Type B pancreatic cell (in vitro differentiated cells): ENCODE data around the gene ETF1. TPM values are rescaled to one million over a fixed set of nuclear protein-coding genes. Genes with fewer than 3 reads are reported as not detected.
A peak's percentile ranks its signal among the peaks of the same experiment; 100 is the strongest.

ENCODE experiments used
- DNase-seq: peaks from one replicate; pipeline ENCODE4 v3.0.0; 2021; ENCODE audit warnings: mixed read lengths; ENCODE audit not compliant: unreplicated experiment; ENCODE audit errors: extremely low spot score
- H3K27ac Mint-ChIP-seq: 2 replicates; pipeline ENCODE4 v1.8.0; 2021; ENCODE audit warnings: mild to moderate bottlenecking, mixed read lengths
- H3K27me3 Mint-ChIP-seq: 2 replicates; pipeline ENCODE4 v1.8.0; 2021; ENCODE audit warnings: mixed read lengths
- H3K36me3 Mint-ChIP-seq: 2 replicates; pipeline ENCODE4 v1.8.0; 2021; ENCODE audit warnings: mixed read lengths
- H3K4me1 Mint-ChIP-seq: one replicate; pipeline ENCODE4 v1.8.0; 2021; ENCODE audit warnings: mixed read lengths; ENCODE audit not compliant: unreplicated experiment
- H3K4me3 Mint-ChIP-seq: 2 replicates; pipeline ENCODE4 v1.8.0; 2021; ENCODE audit warnings: mild to moderate bottlenecking, mixed read lengths
- H3K9me3 Mint-ChIP-seq: 2 replicates; pipeline ENCODE4 v1.8.0; 2021; ENCODE audit warnings: mixed read lengths
- total RNA-seq: library from RNA; stranded (reverse); gene quantifications from 2 replicates; pipeline ENCODE4 v1.2.1, GENCODE V29; 2021; ENCODE audit warnings: low replicate concordance
- TF ChIP-seq, protein P1 (sequence below): fragments of 200-600 bp; sonication (generic); conservative IDR thresholded peaks from 2 replicates; pipeline ENCODE4 v1.5.0; 2021; ENCODE audit warnings: antibody characterized with exemption, mild to moderate bottlenecking

Gene ETF1
- total RNA-seq, 1 donor from 2014 or later = 80.0 TPM

DNA sequence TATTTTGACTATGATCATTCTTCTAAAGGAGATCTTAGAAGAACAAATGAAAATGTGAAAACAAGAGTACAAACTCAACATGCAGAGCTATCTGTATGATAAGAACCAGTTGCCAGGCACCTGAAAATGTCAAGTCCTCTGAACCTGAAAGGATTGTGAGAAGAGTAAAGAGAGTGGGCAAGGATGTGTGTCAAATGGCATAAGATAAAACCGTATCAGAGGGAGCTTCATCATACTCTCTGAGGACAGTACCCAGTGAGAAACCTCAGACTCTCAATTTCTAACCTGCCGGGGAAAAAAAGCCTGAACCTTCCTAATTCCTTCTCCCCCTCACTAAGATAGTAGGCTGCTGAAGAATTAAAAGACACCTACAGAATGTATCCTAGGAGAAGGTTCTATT, 6.8 kb downstream of the ETF1 start:
- Mint-ChIP-seq H3K9me3 (no peaks in the 10 kb centered on the region), H3K4me1 (peaks cover 29% of the 10 kb centered on the region), H3K4me3 (peak overlapping the region; percentile 20), H3K27me3 (no peaks in the 10 kb centered on the region), H3K27ac (peak overlapping the region; percentile 74), H3K36me3 (peaks cover 33% of the 10 kb centered on the region)
- DNase-seq = no peak
- TF ChIP-seq, protein P1, sequence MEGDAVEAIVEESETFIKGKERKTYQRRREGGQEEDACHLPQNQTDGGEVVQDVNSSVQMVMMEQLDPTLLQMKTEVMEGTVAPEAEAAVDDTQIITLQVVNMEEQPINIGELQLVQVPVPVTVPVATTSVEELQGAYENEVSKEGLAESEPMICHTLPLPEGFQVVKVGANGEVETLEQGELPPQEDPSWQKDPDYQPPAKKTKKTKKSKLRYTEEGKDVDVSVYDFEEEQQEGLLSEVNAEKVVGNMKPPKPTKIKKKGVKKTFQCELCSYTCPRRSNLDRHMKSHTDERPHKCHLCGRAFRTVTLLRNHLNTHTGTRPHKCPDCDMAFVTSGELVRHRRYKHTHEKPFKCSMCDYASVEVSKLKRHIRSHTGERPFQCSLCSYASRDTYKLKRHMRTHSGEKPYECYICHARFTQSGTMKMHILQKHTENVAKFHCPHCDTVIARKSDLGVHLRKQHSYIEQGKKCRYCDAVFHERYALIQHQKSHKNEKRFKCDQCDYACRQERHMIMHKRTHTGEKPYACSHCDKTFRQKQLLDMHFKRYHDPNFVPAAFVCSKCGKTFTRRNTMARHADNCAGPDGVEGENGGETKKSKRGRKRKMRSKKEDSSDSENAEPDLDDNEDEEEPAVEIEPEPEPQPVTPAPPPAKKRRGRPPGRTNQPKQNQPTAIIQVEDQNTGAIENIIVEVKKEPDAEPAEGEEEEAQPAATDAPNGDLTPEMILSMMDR = no peak

GRCh38 chr5:138533973-138534941, 8.8 kb downstream of the ETF1 start:
- Mint-ChIP-seq H3K4me1 (peaks cover 19% of the 10 kb centered on the region), H3K4me3 (no peak overlapping the region), H3K9me3 (no peaks in the 10 kb centered on the region), H3K27ac (peak overlapping the region; percentile 56), H3K27me3 (no peaks in the 10 kb centered on the region), H3K36me3 (peaks cover 36% of the 10 kb centered on the region)
- no peak for DNase-seq
- TF ChIP-seq, protein P1 = no peak

- DNase-seq = no peak
- no peak overlapping the region for H3K27ac Mint-ChIP-seq
- H3K4me3 Mint-ChIP-seq = no peak overlapping the region
- H3K36me3 Mint-ChIP-seq = peaks cover 38% of the 10 kb centered on the region
- no peaks in the 10 kb centered on the region for H3K9me3 Mint-ChIP-seq
- H3K4me1 Mint-ChIP-seq = peaks cover 24% of the 10 kb centered on the region
- no peaks in the 10 kb centered on the region for H3K27me3 Mint-ChIP-seq
- TF ChIP-seq, protein P1 = no peak
Measured at GRCh38 chr5:138529812-138530211, 13.2 kb downstream of the ETF1 start.

DNA sequence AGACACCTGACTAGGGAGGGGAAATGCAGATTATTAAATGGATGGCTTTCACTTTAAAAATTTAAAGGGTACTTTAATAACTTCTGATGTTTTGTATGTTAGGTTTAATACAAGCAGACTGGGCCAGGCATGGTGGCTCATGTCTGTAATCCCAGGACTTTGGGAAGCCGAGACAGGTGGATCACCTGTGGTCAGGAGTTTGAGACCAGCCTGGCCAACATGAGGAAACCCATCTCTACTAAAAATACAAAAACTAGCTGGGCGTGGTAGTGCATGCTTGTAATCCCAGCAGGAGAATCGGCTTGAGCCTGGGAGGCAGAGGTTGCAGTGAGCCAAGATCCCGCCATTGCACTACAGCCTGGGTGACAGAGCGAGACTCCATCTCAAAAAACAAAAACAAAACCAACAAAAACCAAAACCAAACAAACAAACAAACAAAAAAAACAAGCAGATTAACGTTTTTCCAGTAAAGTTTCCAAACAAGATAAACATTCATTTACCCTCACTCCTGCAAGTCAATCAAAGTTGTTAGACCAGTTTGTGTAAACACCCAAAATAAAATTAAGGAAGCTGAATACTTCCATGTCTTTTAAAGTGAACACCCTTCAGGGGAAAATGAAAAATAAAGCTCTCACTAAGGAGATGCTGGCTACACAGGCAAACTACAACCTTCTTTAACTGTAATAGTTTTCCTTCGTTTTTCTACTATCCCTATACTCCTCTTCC, 14.1 kb downstream of the ETF1 start:
- no peak for DNase-seq
- TF ChIP-seq, protein P1 = no peak
- Mint-ChIP-seq H3K9me3 (no peaks in the 10 kb centered on the region), H3K36me3 (peaks cover 30% of the 10 kb centered on the region), H3K27ac (peak overlapping the region; percentile 78), H3K4me1 (peaks cover 20% of the 10 kb centered on the region), H3K27me3 (no peaks in the 10 kb centered on the region), H3K4me3 (no peak overlapping the region)

DNA sequence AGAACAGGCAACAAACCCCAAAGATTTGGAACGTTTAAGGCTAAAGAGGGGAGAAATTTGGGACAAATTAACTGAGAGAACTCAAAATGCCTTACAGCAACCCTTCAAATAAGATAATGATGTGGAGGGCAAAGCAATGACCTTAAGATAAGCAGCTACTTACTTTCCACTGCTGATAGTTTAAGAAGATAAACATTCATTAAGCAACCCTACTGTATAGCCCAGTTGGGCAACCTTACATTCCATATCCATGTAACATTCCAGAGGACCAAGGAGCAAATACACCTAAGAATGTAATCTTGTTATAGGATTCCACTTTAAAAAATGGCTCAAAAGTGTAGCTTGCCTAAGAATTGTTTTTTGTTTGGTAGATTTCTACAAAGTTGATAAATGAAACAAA, 14.8 kb downstream of the ETF1 start:
- peaks cover 28% of the 10 kb centered on the region for H3K36me3 Mint-ChIP-seq
- TF ChIP-seq, protein P1 = no peak
- H3K27ac Mint-ChIP-seq = peak overlapping the region; percentile 49
- no peak for DNase-seq
- peaks cover 20% of the 10 kb centered on the region for H3K4me1 Mint-ChIP-seq
- H3K27me3 Mint-ChIP-seq = no peaks in the 10 kb centered on the region
- no peaks in the 10 kb centered on the region for H3K9me3 Mint-ChIP-seq
- no peak overlapping the region for H3K4me3 Mint-ChIP-seq
